ENCODE results near the gene BZW2. TPM values are rescaled to one million over a fixed set of nuclear protein-coding genes. Genes with fewer than 3 reads are reported as not detected.

Gene BZW2
- total RNA-seq, 1 donor from 2014 or later = 126 TPM

DNA sequence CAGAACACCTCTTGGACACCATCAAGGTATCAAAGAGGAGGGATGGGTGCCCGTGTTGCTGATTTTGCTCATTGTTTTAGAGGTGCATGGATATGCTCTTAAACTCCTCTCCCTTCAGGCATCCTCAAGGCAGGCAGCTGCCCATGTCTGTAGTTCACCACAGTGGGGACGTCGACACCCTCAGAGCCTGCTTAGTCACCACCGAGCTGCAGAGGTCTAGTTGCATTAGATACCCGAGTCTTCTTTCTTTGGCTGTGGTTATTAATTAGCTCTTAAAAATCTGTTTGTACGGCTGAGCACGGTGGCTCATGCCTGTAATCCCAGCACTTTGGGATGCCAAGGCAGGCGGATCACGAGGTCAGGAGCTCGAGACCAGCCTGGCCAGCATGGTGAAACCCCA lies 82.8 kb downstream of the BZW2 start:
- no peaks in the 10 kb centered on the region for H3K36me3 ChIP-seq
- no peaks in the 10 kb centered on the region for H3F3A ChIP-seq (ENCODE audit: low read depth)
- no peaks in the 10 kb centered on the region for H3K79me2 ChIP-seq (ENCODE audit: low read depth)
- Mint-ChIP-seq H3K36me3 (no peaks in the 10 kb centered on the region), H3K4me1 (peaks cover 4% of the 10 kb centered on the region), H3K4me3 (no peak overlapping the region), H3K9me3 (peaks cover 2% of the 10 kb centered on the region), H3K27ac (no peak overlapping the region), H3K27me3 (ENCODE audit: insufficient read depth, low read depth) (peaks cover 6% of the 10 kb centered on the region)
- H2AFZ ChIP-seq (replicated peaks) = no peak overlapping the region
- H3K27ac ChIP-seq = no peak overlapping the region
- H3K4me3 ChIP-seq = no peak overlapping the region
- H3K4me2 ChIP-seq = no peak overlapping the region
- DNase-seq (ENCODE audit: low spot score) = no peak
- no peaks in the 10 kb centered on the region for H3K4me1 ChIP-seq
- TF ChIP-seq EZH2 (IDR thresholded peaks at IDR 0.05) (no peak), EZH2phosphoT487 (IDR thresholded peaks at IDR 0.05) (no peak)
- TF ChIP-seq, protein P1, sequence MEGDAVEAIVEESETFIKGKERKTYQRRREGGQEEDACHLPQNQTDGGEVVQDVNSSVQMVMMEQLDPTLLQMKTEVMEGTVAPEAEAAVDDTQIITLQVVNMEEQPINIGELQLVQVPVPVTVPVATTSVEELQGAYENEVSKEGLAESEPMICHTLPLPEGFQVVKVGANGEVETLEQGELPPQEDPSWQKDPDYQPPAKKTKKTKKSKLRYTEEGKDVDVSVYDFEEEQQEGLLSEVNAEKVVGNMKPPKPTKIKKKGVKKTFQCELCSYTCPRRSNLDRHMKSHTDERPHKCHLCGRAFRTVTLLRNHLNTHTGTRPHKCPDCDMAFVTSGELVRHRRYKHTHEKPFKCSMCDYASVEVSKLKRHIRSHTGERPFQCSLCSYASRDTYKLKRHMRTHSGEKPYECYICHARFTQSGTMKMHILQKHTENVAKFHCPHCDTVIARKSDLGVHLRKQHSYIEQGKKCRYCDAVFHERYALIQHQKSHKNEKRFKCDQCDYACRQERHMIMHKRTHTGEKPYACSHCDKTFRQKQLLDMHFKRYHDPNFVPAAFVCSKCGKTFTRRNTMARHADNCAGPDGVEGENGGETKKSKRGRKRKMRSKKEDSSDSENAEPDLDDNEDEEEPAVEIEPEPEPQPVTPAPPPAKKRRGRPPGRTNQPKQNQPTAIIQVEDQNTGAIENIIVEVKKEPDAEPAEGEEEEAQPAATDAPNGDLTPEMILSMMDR (IDR thresholded peaks at IDR 0.05) = no peak
- no peaks in the 10 kb centered on the region for H3K9me3 ChIP-seq (ENCODE audit: low read depth)
- no peaks in the 10 kb centered on the region for H3K27me3 ChIP-seq
- H3K9ac ChIP-seq = no peak overlapping the region
- no peaks in the 10 kb centered on the region for H4K20me1 ChIP-seq (ENCODE audit: low read depth)

DNA sequence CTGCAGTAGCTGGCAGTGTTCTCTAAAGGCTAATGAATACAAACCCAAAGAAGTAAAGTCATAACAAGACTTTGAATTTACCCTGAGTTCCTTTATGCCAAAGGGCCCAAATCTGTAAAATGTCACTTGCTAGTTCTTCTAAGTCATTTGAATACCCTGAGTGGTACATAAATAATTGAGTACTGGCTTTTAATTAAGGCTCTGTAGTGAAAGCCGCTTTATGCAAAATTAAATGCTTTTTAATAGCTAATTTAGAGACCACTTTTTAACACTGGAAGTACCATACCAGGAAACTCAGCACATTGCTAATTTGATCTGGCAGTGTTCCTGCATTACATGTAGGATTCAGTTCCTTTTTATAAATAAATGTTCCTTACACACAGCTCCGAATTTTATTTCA lies 83.6 kb downstream of the BZW2 start:
- TF ChIP-seq EZH2phosphoT487 (IDR thresholded peaks at IDR 0.05) = no peak
- TF ChIP-seq, protein P1 (IDR thresholded peaks at IDR 0.05) = no peak
- TF ChIP-seq EZH2 (IDR thresholded peaks at IDR 0.05) = no peak
- Histone ChIP-seq H3K27me3 (no peaks in the 10 kb centered on the region), H3K36me3 (no peaks in the 10 kb centered on the region), H3K79me2 (ENCODE audit: low read depth) (no peaks in the 10 kb centered on the region), H3K4me3 (no peak overlapping the region), H3K9me3 (ENCODE audit: low read depth) (no peaks in the 10 kb centered on the region), H3K4me1 (no peaks in the 10 kb centered on the region), H2AFZ (replicated peaks) (no peak overlapping the region), H3F3A (ENCODE audit: low read depth) (no peaks in the 10 kb centered on the region), H4K20me1 (ENCODE audit: low read depth) (no peaks in the 10 kb centered on the region), H3K9ac (no peak overlapping the region), H3K4me2 (no peak overlapping the region), H3K27ac (no peak overlapping the region)
- Mint-ChIP-seq H3K9me3 (peaks cover 2% of the 10 kb centered on the region), H3K27me3 (ENCODE audit: insufficient read depth, low read depth) (peaks cover 6% of the 10 kb centered on the region), H3K4me3 (no peak overlapping the region), H3K27ac (no peak overlapping the region), H3K36me3 (no peaks in the 10 kb centered on the region), H3K4me1 (peaks cover 7% of the 10 kb centered on the region)
- DNase-seq (ENCODE audit: low spot score) = no peak

DNA sequence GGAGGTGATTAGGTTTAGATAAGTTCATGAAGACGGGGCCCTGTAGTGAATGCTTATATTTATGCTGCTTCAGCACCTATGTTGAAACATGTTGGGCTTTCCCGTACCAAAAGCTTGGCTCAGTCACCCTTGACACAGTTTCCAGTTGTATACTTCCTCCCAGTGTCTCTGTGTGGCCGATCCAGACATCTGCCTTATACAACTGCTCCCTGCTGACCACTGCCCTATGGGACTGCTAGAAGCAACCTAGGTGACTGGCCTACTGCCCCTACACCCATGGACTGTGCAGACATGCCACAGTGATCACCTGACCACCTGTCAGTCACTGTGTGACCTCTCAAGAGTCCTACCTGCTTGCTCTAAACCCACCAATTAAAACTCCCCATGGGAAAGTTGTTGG lies 85.0 kb downstream of the BZW2 start:
- no peak overlapping the region for H3K27ac Mint-ChIP-seq
- Histone ChIP-seq H3K27me3 (no peaks in the 10 kb centered on the region), H3K9ac (no peak overlapping the region)

More for the DNA sequence above, 85.0 kb downstream of the BZW2 start:
- Histone ChIP-seq H3K27ac (no peak overlapping the region), H2AFZ (replicated peaks) (no peak overlapping the region), H4K20me1 (ENCODE audit: low read depth) (no peaks in the 10 kb centered on the region), H3K79me2 (ENCODE audit: low read depth) (no peaks in the 10 kb centered on the region), H3K36me3 (no peaks in the 10 kb centered on the region), H3K4me3 (no peak overlapping the region), H3K4me1 (peaks cover 8% of the 10 kb centered on the region), H3K4me2 (no peak overlapping the region), H3K9me3 (ENCODE audit: low read depth) (no peaks in the 10 kb centered on the region), H3F3A (ENCODE audit: low read depth) (no peaks in the 10 kb centered on the region)
- no peaks in the 10 kb centered on the region for H3K36me3 Mint-ChIP-seq
- TF ChIP-seq EZH2 (IDR thresholded peaks at IDR 0.05) (no peak), EZH2phosphoT487 (IDR thresholded peaks at IDR 0.05) (no peak)
- TF ChIP-seq, protein P1 (IDR thresholded peaks at IDR 0.05) = no peak
- peaks cover 6% of the 10 kb centered on the region for H3K27me3 Mint-ChIP-seq (ENCODE audit: insufficient read depth, low read depth)
- H3K4me3 Mint-ChIP-seq = no peak overlapping the region
- peaks cover 16% of the 10 kb centered on the region for H3K4me1 Mint-ChIP-seq
- DNase-seq (ENCODE audit: low spot score) = no peak
- H3K9me3 Mint-ChIP-seq = peaks cover 2% of the 10 kb centered on the region
